Endothelial cell of umbilical vein (primary cell): ENCODE measurements around the gene VSIG10L2. TPM values are rescaled to one million over a fixed set of nuclear protein-coding genes. Genes with fewer than 3 reads are reported as not detected.

ENCODE experiments used
- BruUV-seq: library from RNA; stranded (reverse); fragments of 400-500 nt; replicated peaks from 2 replicates; lab custom pipeline; 2021; lab: Mats Ljungman, UMichigan
- CTCF ChIA-PET: fragments of 300-600, 350-600 bp; sonication (Branson Sonifier 250); formaldehyde crosslinking; loops from one replicate; lab custom pipeline; 2021; ENCODE audit warnings: antibody characterized with exemption, inconsistent platforms; lab: Charles Lee
- POLR2A ChIA-PET: fragments of 300-600, 350-600 bp; sonication (Branson Sonifier 250); formaldehyde crosslinking; loops from one replicate; lab custom pipeline; 2021; ENCODE audit warnings: antibody characterized with exemption, inconsistent platforms; lab: Charles Lee
- DNase-seq: peaks from one replicate; pipeline ENCODE4 v3.0.0-alpha.2; 2011; ENCODE audit warnings: low read depth, low spot score
- FAIRE-seq: peaks from 2 replicates; lab custom pipeline; 2011; peaks lifted over from hg19 to GRCh38; lab: Jason Lieb, UNC
- H2AFZ ChIP-seq: 2 replicates; pipeline ENCODE4 v1.6.0; 2012; ENCODE audit warnings: low read depth, low read length, control low read depth, inconsistent platforms
- H3K27ac ChIP-seq: 2 replicates; pipeline ENCODE4 v1.5.1; 2011; ENCODE audit warnings: low read depth, mild to moderate bottlenecking, control low read depth, low read length, moderate library complexity; ENCODE audit not compliant: insufficient read depth
- H3K27me3 ChIP-seq, 2 experiments: 2 replicates each; pipeline versions ENCODE4 v1.6.0 to v1.6.1; 2011; ENCODE audit warnings: low read length in 2 of 2, mixed read lengths in 1 of 2; ENCODE audit not compliant: control insufficient read depth in 2 of 2, insufficient read depth in 2 of 2
- H3K36me3 ChIP-seq, 2 experiments: 2 replicates in 1 of 2; 3 replicates in 1 of 2; pipeline ENCODE4 v1.5.1; 2011; ENCODE audit warnings: low read length in 2 of 2, mild to moderate bottlenecking in 1 of 2, moderate library complexity in 1 of 2; ENCODE audit not compliant: control insufficient read depth in 2 of 2, insufficient read depth in 2 of 2; ENCODE audit errors: extremely low read depth in 1 of 2
- H3K4me1 ChIP-seq: 3 replicates; pipeline ENCODE4 v1.5.1; 2011; ENCODE audit warnings: mild to moderate bottlenecking, low read length; ENCODE audit not compliant: control insufficient read depth, insufficient read depth; ENCODE audit errors: extremely low read depth
- H3K4me2 ChIP-seq: 2 replicates; pipeline ENCODE4 v1.6.1; 2011; ENCODE audit warnings: low read length, control low read depth, mixed read lengths; ENCODE audit not compliant: insufficient read depth
- H3K4me3 ChIP-seq, 3 experiments: fragments of 200-600 bp in 1 of 3; sonication (generic), shearing (Covaris generic) in 1 of 3; replicated peaks in 1 of 3; 2 replicates each; pipeline ENCODE4 v1.5.1; 2011 to 2016; ENCODE audit warnings: control low read depth in 3 of 3, low read length in 3 of 3, mild to moderate bottlenecking in 2 of 3, inconsistent platforms in 1 of 3, low read depth in 1 of 3, moderate library complexity in 1 of 3; ENCODE audit not compliant: insufficient read depth in 1 of 3
- H3K79me2 ChIP-seq: 2 replicates; pipeline ENCODE4 v1.6.0; 2012; ENCODE audit warnings: low read length, inconsistent platforms; ENCODE audit not compliant: control insufficient read depth, insufficient read depth
- H3K9ac ChIP-seq: replicated peaks from 2 replicates; pipeline ENCODE3; 2011; ENCODE audit warnings: low read length, control low read depth; ENCODE audit not compliant: insufficient read depth; ENCODE audit errors: extremely low read depth
- H3K9me1 ChIP-seq: replicated peaks from 3 replicates; pipeline ENCODE4 v1.6.0; 2011; ENCODE audit warnings: mild to moderate bottlenecking, low read length; ENCODE audit not compliant: control insufficient read depth, insufficient read depth; ENCODE audit errors: extremely low read depth
- H3K9me3 ChIP-seq: replicated peaks from 2 replicates; pipeline ENCODE4 v1.5.1; 2012; ENCODE audit warnings: low read length, inconsistent platforms; ENCODE audit not compliant: control insufficient read depth, insufficient read depth
- H4K20me1 ChIP-seq: replicated peaks from 2 replicates; pipeline ENCODE3; 2011; ENCODE audit warnings: mild to moderate bottlenecking, low read length; ENCODE audit not compliant: control insufficient read depth, insufficient read depth; ENCODE audit errors: extremely low read depth
- CTCF ChIP-seq, 2 donors: IDR thresholded peaks; 1 replicate in 1 of 2; 2 replicates in 1 of 2; pipeline ENCODE4 v1.5.1; 2011; ENCODE audit warnings: low read length in 2 of 2, mild to moderate bottlenecking in 2 of 2, moderate library complexity in 2 of 2, control low read depth in 1 of 2, inconsistent platforms in 1 of 2, low read depth in 1 of 2; ENCODE audit not compliant: insufficient read depth in 1 of 2; ENCODE audit errors: extremely low read depth in 1 of 2
- EZH2 ChIP-seq: IDR thresholded peaks from 2 replicates; pipeline ENCODE4 v1.6.1; 2012; ENCODE audit warnings: borderline replicate concordance, low read depth, mild to moderate bottlenecking, moderate library complexity, low read length, inconsistent platforms; ENCODE audit not compliant: severe bottlenecking
- FOS ChIP-seq: IDR thresholded peaks from 2 replicates; pipeline ENCODE4 v1.6.1; 2011; ENCODE audit warnings: mild to moderate bottlenecking, low read length, moderate library complexity, borderline replicate concordance; ENCODE audit not compliant: insufficient read depth
- GATA2 ChIP-seq: IDR thresholded peaks from 2 replicates; pipeline ENCODE4 v1.7.0; 2011; ENCODE audit warnings: low read depth, mild to moderate bottlenecking, moderate library complexity, mixed read lengths, low read length; ENCODE audit not compliant: insufficient read length, insufficient read depth
- JUN ChIP-seq: IDR thresholded peaks from 2 replicates; pipeline ENCODE4 v1.6.1; 2011; ENCODE audit warnings: borderline replicate concordance, low read depth; ENCODE audit not compliant: insufficient read length, insufficient read depth
- MAX ChIP-seq: IDR thresholded peaks from 2 replicates; pipeline ENCODE4 v1.6.1; 2011; ENCODE audit not compliant: insufficient read depth, insufficient read length
- MYC ChIP-seq: IDR thresholded peaks from one replicate; pipeline ENCODE4 v1.6.1; 2011; ENCODE audit warnings: mild to moderate bottlenecking, low read depth, low read length
- POLR2A ChIP-seq: IDR thresholded peaks from 2 replicates; pipeline ENCODE4 v1.6.1; 2012; ENCODE audit warnings: low read depth, mild to moderate bottlenecking, control low read depth, low read length
- POLR2AphosphoS5 ChIP-seq: IDR thresholded peaks from 2 replicates; pipeline ENCODE4 v1.6.1; 2012; ENCODE audit warnings: low read depth, mild to moderate bottlenecking, control low read depth, low read length, moderate library complexity; ENCODE audit not compliant: insufficient read depth
- dilution Hi-C: fragments of 300-500 bp; cut with MboI; formaldehyde crosslinking; loops from one replicate; pipeline ENCODE4 v1.15.0; 2019; ENCODE audit warnings: low sequenced_read_pairs; ENCODE audit not compliant: extremely low pct_ligation_motif_present
- intact Hi-C: fragments of 100-400 bp; cut with micrococcal nuclease; formaldehyde crosslinking; loops from one replicate; pipeline ENCODE4 v1.10.0; 2022
- polyA plus RNA-seq, 4 experiments: library from polyadenylated mRNA; depleted of rRNA in 3 of 4; stranded (reverse) in 3 of 4; unstranded in 1 of 4; fragments of >200 nt; gene quantifications; 2 replicates each; pipeline versions ENCODE4 v1.2.1 to v1.2.3, GENCODE V29; 2011 to 2012; ENCODE audit warnings: missing spikeins in 1 of 4
- total RNA-seq: library from RNA; stranded (reverse); gene quantifications from 2 replicates; pipeline ENCODE4 v1.2.3, GENCODE V29; 2021

VSIG10L2 gene
- total and polyA plus RNA-seq, 2 donors (not counting 3 experiments of a cell fraction or from before 2014, with no cell fraction given) = not detected

GRCh38 chr11:125951731-125952130, 5.9 kb downstream of the VSIG10L2 start:
- Histone ChIP-seq H3K9ac (no peak overlapping the region), H3K4me1 (no peaks in the 10 kb centered on the region), H3K4me2 (no peak overlapping the region), H3K4me3 (no peak overlapping the region), H3K36me3 (no peaks in the 10 kb centered on the region), H3K27me3 (no peaks in the 10 kb centered on the region), H3K79me2 (no peaks in the 10 kb centered on the region), H3K9me3 (no peaks in the 10 kb centered on the region), H2AFZ (no peak overlapping the region), H3K9me1 (no peaks in the 10 kb centered on the region), H3K27ac (no peak overlapping the region), H4K20me1 (no peaks in the 10 kb centered on the region)
- dilution Hi-C loops = no loop called here
- no peak for TF ChIP-seq POLR2A
- no peak for TF ChIP-seq JUN
- TF ChIP-seq CTCF (IDR thresholded peaks at IDR 0.05; ENCODE audit: extremely low read depth in 1 of 2, insufficient read depth in 1 of 2, low read depth in 1 of 2, low read length in 2 of 2) = no peak
- no peak for TF ChIP-seq GATA2
- no peak for TF ChIP-seq POLR2AphosphoS5
- no peak for TF ChIP-seq MAX
- no peak for TF ChIP-seq MYC
- no peak for TF ChIP-seq EZH2
- no peak for TF ChIP-seq FOS
- FAIRE-seq = no peak
- ChIA-PET CTCF (interaction anchor here (0.9 kb wide), 1 partner anchor 10 kb away, joined by 4 read pairs; no protein-coding TSS in a partner anchor), POLR2A (no interaction called here)
- BruUV-seq = no TSS peak
- intact Hi-C loops = no loop called here
- DNase-seq = no peak
